ENCODE data around the gene NFKBIZ. TPM values are rescaled to one million over a fixed set of nuclear protein-coding genes. Genes with fewer than 3 reads are reported as not detected.

Gene NFKBIZ
- total RNA-seq, 1 donor from 2014 or later = 61.0 TPM

DNA sequence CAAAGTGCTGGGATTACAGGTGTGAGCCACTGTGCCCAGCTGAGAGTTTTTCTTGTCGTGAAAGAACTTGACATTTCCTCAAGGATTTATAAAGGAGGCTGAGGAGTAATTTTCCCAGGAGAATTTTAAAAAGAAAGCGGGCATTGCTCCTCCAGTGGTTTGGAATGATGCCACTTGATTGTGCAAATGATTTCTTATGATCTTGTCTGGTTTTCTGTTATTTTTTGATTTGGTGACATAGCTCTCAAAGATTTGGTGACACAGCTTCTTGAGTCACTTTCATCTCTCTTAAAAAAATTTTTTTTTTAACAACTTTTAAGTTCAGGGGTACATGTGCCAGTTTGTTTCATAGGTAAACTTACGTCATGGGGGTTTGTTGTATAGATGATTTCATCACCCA lies 24.6 kb upstream of the NFKBIZ start:
- intact Hi-C loops (cut with micrococcal nuclease) = loop anchor here (5.0 kb wide), 3 partner anchors 163 to 288 kb away; no protein-coding TSS in a partner anchor

DNA sequence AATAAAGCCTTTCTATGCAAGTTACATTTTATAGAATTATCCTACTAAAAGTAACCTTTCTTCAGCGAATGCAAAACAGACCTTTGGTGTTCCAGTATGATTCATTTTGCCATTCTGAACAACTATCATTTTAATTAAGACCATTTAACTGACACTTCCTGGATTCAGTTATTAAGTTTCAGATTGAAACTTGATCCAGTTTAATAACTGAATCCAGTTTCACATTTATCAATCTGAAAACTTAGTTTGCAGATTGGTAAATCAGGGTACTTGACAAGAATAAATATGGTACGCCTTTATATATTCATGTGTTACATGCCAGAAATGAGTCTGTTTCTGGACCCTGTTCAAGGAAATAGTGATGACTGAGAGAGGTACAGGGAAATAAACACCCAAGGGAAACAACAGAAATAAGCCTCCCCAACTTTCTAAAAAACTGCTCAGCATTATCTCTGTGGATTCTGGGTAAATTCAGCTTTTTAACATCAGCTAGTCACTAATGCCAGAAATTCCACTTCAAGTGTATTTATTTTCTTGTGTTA lies 23.3 kb upstream of the NFKBIZ start:
- intact Hi-C loops (cut with micrococcal nuclease) = loop anchor here (2.0 to 5.0 kb wide), 4 partner anchors 13 to 286 kb away; no protein-coding TSS in a partner anchor

DNA sequence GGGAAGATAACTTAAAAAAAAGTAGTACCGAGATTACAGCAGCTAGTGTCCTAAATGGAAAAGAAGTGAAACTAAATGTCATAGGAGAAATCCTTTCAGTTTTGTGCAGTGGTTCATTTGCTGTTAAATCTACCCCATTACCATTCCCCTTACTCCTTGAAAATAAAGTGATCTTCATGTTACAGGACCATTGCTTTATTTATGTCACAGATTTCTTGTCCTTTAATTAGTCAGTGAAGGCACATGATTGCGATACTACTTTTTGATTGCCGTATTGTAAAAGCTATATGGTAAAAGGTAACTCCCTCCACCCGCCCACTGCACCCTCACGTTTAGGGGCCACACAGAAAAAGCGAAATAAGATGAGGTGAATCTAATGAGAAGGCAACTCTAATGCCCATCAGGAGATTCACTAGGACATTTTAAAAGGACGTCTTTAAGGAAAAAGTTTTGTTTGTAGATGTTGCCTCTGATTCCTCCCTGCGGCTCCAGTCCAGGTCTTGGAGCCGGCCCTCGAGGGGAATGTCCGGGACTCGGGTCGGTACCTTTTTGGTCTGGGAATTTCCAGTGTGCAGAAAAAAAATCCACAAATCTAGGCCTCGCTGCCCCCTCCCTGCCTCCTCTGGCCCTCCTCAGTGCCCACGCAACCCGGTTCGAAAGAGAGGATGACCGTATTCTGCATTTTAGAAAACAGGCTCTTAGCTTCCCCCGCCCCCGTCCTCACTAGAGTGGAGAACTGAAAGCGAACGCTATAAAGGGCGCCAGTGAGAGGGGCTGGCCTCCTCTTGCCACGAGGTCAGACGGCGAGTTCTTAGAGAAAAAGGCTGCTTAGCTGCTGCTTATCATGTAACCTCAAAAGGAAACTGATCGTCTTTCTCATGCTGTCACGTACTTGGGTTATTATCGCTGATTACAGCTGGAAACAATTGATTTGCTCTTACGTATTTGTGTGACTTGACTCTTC lies 21.8 kb upstream of the NFKBIZ start:
- intact Hi-C loops (cut with micrococcal nuclease) = loop anchor here (1.0 to 5.0 kb wide), 5 partner anchors 15 to 285 kb away; partner anchors contain the start of gene NFKBIZ

DNA sequence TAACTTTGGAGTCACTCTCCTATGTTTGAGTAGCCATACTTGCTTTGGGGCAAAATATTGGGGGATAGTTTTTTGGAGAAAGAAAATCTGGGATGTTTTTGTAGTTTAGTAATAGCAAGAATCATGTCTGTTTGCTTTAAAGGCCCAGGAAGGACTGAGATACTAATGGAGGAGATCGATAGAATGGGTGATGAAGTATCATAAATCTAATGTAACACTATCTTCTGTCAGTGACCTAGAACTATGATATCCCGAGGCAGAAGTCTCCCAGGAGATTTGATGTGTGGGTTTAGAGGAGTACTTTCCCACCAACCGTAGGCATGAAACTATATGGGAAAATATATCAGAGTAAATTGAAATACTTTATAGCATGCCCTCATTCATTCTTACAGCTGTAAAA lies 21.0 kb upstream of the NFKBIZ start:
- intact Hi-C loops (cut with micrococcal nuclease) = loop anchor here (5.0 kb wide), 3 partner anchors 159 to 284 kb away; no protein-coding TSS in a partner anchor

DNA sequence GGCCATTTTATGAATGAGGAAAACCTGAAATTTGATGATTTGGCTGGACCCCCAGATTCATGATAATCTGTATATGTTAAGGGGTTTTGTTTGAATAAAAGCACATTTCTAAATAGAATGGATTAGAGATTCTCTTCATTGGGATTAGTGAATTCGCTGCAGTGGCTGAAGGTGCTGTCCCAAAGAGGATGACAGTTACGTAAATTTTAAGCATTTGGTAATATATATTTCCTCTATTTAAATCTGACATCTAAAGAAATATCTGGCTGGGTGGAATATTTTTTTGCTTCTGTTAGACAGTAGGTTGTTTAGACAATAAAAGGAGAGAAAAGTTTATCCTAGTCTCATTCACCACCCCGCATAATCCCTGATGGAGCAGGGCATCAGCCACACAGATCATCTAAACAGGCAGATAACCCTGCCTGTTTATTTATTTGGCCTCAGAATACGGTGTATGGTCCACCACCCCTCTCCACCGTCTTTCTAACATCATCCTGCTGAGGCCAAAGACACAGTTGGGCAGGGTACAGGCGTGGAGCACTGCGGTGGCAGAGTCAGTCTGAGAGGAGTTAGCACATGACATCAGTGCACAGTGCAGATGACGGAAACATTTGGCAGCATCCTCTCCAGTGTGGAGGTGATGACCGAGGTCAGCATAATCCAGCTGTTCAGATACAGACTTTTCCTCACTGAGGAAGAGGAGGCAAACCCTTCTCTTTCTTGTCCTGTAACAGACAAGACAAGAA lies 20.4 kb upstream of the NFKBIZ start:
- intact Hi-C loops (cut with micrococcal nuclease) = loop anchor here (5.0 kb wide), 3 partner anchors 158 to 283 kb away; no protein-coding TSS in a partner anchor

DNA sequence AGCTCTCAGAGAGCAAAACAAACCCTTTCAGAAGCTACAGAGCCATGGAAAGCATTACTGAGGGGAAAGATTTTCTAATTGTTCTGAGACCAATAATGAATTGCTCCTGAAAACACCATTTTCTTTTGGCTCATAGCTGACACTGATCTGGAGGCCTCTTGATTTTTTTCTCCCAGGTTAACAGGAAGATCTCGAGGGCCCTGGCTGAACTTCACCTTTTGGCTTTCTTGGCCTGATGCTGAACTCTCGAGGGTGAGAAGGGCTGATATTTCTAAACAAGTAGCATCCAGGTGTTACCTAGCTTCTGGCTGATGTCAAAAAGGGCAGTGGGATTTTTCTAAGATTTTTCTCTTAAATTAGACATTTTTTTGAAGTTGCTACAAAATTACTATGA lies 19.9 kb upstream of the NFKBIZ start:
- intact Hi-C loops (cut with micrococcal nuclease) = loop anchor here (5.0 kb wide), 3 partner anchors 158 to 283 kb away; no protein-coding TSS in a partner anchor

DNA sequence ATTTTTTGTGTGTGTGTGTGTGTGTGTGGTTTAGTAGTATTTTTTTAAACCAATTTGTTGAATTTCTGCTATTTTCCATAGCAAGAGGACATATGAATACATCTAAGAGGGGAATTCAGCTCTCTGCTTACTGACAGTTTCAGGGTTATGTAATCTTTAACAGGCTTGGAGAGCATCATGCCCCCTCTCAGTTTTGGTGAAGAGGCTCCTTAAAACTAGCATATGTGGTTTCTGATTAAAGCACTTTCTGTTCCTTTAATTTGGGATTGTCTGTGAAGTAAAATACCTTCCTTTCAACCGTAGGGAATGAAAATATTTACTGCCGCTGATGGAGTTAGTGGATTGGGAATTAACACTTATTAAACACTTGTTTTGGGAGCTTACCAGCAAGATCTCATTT lies 19.4 kb upstream of the NFKBIZ start:
- intact Hi-C loops (cut with micrococcal nuclease) = loop anchor here (5.0 kb wide), 3 partner anchors 157 to 282 kb away; no protein-coding TSS in a partner anchor

DNA sequence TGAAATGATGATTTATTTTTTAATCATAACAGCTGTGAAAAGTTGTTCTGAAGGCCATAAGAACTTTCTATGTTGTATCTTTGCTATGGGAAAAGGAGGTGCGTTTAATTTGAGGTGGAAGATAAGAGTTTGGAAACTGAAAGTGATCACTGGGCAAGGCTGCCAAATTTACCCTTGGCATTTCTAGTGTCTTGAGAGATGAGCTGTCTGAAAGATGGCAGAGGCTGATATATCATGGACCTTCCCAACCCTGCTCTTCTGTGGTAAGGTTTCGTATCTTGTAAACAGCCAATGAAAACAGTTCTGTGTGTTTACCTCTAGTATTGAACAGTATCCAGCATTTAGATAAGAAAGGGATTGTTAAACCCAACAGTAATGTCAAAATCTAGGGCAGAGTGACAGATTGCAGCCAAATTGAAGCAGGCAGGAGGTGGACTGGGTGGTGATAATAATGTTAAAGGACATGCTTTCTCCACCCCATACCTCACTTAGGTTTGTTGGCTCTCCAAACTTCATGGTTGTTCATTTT lies 15.8 kb upstream of the NFKBIZ start:
- intact Hi-C loops (cut with micrococcal nuclease) = loop anchor here (1.0 kb wide), 1 partner anchor 8 kb away; no protein-coding TSS in a partner anchor

DNA sequence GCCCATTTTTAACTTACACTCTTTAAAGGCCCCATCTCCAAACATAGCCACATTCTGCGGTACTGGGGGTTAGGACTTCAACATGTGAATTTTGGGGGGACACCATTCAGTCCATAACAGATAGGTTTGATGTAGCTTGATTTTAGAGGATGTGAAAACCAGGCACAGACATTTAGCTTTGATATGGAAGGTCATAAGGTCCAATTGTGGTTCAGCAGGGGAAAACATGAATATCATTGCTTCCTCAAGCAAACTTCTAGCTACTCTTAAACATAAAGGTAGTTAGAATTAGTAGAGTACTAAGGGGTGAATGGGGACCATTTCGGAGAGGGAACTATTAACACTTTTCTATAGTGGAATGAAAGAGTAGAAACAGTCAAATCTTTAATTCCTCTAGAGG lies 13.6 kb upstream of the NFKBIZ start:
- intact Hi-C loops (cut with micrococcal nuclease) = no loop called here

DNA sequence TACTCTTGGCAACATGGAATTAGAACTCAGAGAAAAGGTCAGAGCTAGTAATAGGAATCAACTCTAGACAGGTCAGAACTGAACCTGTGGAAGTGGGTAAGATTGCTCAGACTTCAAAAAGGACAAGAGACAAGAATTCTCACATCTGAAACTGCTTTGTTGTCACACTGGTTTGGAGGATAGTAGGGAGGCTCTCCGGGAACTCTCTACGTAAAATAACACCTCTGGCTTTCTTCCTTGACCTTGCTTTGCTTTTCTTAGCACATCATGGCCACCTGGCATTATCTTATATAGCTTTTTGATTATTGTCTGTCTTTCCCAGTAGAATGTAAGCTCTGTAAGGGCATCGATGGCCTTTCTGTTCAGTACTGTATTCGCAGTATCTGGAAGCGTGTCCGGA lies 13.2 kb upstream of the NFKBIZ start:
- intact Hi-C loops (cut with micrococcal nuclease) = no loop called here

DNA sequence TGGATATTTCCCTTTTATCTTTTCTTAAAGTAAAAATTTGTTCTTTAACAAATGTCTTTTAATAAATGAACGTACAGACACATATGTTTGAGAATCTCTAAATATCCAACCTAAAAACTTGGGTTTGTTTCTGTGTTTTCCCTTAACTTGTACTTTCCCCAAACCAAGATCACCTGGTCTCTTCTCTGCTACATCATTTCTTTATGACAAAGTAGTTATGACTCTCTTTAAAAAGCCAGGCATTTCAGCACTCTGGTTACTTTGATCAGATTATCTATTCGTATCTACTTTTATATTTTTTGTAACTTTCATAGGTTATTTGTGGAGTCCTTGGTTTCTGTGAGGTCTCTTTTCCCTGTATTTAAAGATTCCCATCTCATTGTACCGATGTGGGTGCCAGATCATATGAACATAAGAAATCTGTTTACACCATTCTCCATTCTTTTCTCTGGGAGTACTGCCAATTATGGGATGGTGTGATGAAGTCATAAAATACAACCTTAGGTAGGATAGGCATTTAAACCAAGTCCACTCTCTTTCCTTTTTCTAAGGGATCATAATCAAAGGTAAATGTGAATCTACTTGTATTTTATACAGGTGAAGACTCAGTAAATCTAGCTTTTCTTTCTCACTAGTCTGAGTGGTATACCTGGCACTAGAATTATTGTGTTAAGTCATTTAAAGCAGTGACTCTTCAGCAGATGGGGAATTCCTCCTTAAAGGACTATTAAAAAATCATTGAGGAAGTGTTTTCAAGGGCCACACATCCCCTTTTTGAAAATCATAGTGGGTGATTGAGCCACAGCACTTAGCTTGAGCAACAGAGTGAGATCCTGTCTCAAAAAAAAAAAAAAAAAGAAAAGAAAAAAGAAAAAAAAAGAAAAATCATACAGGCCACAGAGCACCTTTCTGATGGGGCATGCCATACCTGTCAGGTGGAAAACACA lies 12.4 kb upstream of the NFKBIZ start:
- intact Hi-C loops (cut with micrococcal nuclease) = no loop called here

DNA sequence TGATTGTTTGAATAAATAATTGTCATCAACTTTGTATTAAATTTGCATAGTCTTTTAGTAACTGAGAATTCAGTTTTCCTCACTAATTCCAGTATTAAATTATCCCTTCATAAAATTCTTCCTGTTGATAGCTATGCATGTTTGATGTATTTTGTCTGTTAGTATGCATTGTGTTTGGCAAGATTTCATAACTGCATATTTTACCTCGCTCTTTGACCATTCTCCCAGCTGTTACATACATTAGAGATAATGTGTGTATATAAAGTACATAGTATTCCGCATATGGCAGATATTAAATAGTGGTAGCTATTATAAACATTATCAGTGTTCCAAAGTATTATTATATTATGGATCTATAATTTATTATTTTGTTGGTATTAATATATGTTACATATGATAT lies 10.6 kb upstream of the NFKBIZ start:
- intact Hi-C loops (cut with micrococcal nuclease) = no loop called here

DNA sequence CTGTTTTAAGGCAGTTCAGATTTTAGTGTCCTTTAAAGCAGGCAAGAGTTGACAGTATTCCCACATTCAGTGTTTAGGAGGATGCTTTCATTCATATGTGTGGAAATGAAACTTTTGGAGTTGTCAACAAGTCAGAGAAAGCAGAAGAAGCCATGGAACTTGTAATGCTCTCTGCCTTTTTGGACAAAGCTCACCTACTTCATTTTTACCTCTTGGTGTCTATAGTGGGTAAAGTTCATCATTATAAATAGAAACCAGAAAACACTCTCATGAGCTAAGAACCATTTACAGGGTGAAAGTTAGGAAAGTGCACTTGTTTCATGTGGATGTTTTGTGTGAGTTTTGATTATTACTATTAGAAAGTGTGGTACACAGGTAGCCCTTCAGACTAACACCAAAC lies 9.2 kb upstream of the NFKBIZ start:
- intact Hi-C loops (cut with micrococcal nuclease) = no loop called here

DNA sequence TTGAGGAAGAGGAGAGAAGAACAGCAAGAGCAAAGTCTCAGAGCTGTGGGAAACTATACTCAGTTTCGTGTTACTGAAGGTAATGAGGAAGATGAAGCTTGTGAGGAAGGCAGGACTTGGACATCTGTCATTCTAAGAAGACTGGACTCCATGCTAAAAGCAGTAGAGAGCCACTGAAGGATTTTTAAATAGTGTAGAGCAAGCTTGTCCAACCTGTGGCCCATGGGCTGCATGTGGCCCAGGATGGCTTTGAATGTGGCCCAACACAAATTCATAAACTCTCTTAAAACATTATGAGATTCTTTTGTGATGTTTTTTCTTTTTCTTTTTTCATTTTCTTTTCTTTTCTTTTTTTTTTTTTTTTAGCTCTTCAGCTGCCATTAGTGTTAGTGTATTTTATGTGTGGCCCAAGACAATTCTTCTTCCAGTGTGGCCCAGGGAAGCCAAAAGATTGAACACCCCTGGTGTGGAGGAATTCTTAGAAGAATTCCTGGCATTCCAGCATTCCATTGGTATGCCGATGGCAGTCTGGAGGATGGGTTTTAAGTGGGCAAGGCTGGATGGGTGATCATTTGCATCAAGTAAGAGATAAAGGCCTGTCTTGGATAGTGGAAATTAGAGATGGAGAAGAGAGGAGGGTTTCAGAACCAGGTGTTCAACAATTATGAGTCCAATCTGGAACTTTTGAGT lies 6.9 kb upstream of the NFKBIZ start:
- intact Hi-C loops (cut with micrococcal nuclease) = no loop called here

DNA sequence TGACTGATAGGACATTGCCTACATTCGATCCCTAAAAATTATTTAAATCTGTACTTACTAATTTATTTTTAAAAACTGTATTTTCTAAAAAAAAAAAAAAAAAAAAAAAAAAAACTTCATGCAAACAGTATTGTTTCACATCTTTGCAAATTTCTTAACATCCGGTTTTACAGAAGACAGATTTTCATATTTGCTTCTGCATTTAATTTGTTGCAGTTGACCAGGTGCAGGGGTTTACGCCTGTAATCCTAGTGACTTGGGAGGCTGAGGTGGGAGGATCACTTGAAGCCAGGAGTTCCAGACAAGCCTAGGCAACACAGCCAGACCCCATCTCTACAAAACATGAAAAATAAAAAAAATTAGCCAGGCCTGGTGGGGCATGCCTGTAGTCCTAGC lies 6.4 kb upstream of the NFKBIZ start:
- intact Hi-C loops (cut with micrococcal nuclease) = no loop called here

DNA sequence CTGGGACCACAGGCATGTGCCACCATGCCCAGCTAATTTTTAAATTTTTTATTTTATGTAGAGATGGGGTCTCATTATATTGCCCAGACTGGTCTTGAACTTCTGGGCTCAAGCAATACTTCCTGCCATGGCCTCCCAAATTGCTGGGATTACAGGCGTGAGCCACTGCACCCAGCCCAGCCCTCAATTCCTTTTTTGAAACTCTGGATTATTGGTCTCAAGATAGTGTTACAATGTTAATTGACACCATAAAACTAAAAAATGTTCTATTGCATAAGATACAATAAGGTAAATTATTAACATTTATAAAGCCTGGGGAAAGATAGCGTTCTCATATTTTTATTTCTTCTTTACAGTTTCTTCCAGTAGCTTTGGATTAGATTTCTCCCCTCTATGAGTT lies 3.9 kb upstream of the NFKBIZ start:
- intact Hi-C loops (cut with micrococcal nuclease) = loop anchor here (5.0 kb wide), 1 partner anchor 1443 kb away; the partner anchor contains the start of genes LNP1 and TOMM70

DNA sequence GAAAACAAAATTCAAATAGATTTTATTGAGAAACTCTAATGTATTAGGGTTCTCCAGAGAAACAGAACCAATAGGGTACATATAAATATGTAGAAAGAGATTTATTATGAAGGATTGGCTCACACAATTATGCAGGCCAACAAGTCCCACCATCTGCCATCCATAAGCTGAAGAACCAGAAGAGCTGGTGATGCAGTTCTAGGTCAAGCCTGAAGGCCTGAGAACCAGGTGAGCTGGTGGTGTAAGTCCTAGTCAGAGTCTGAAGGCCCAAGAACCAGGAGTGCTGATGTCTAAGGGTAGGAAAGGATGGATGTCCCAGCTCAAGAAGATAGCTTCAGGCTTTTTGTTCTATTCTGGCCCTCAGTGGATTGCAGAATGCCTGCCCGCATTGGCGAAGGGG lies 2.6 kb upstream of the NFKBIZ start:
- intact Hi-C loops (cut with micrococcal nuclease) = loop anchor here (5.0 kb wide), 1 partner anchor 1444 kb away; the partner anchor contains the start of genes LNP1 and TOMM70

DNA sequence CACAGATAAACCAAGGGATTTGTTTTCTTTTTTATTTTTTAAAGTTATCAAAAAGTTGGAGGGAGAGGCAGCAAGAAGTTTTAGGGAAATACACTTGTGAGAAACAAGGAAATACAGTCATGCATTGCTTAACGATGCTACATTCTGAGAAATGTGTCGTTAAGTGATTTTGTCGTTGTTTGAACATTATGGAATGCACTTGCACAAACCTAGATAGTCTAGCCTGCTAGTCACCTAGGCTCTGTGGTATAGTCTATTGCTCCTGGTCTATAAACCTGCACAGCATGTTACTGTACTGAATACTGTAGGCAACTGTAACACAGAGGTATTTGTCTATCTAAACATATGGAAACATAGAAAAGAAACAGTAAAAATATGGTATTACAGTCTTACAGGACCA lies 2.0 kb upstream of the NFKBIZ start:
- intact Hi-C loops (cut with micrococcal nuclease) = loop anchor here (5.0 kb wide), 1 partner anchor 1445 kb away; the partner anchor contains the start of genes LNP1 and TOMM70

DNA sequence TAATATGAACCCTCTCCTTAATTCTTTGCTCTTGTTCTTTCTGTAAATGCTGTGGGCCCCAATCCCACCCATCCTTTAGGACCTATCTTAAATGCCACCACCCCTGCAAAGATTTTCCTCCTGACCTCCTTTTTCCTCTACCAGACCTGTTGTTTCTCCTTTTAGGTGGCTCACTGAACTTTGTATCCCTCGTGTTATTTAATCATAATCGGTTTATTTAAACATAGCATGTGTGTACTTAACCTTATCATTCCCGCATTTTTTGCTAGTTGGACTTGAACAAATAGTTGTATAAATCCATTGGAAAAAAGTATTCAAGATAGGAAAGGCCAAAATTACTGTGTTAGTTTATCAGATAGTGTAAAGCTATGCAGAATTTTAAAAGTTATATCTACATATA lies 988 bp upstream of the NFKBIZ start:
- intact Hi-C loops (cut with micrococcal nuclease) = loop anchor here (5.0 kb wide), 1 partner anchor 1446 kb away; the partner anchor contains the start of genes LNP1 and TOMM70
